RWPE2 (cell line): ENCODE measurements around the gene ZMYM4.

ENCODE experiments used
- ATAC-seq: fragments of 200-7000 bp; cut with Tn5 transposase; 3 replicates; pipeline ENCODE4 v1.9.1; 2021; ENCODE audit warnings: low read depth
- DNase-seq: peaks from one replicate; pipeline ENCODE4 v3.0.0-alpha.2; 2020; ENCODE audit warnings: low spot score
- H3K27ac ChIP-seq: fragments of 450-650 bp; 2 replicates; pipeline ENCODE4 v1.5.1; 2017; ENCODE audit warnings: mild to moderate bottlenecking; ENCODE audit not compliant: poor library complexity, severe bottlenecking
- H3K27me3 ChIP-seq: fragments of 250-450 bp; sonication (Bioruptor Pico); 2 replicates; pipeline ENCODE4 v1.5.1; 2021; ENCODE audit warnings: mild to moderate bottlenecking, moderate library complexity; ENCODE audit not compliant: insufficient read depth, poor library complexity, severe bottlenecking
- H3K36me3 ChIP-seq: fragments of 250-450 bp; sonication (Bioruptor Pico); 2 replicates; pipeline ENCODE4 v1.5.1; 2020; ENCODE audit warnings: low read depth, mild to moderate bottlenecking, moderate library complexity
- H3K4me1 ChIP-seq: fragments of 250-450 bp; sonication (Bioruptor Pico); 2 replicates; pipeline ENCODE4 v1.5.1; 2021; ENCODE audit warnings: mild to moderate bottlenecking, moderate library complexity; ENCODE audit not compliant: insufficient read depth, poor library complexity, severe bottlenecking
- H3K4me3 ChIP-seq: fragments of 250-450 bp; sonication (Bioruptor Pico); 2 replicates; pipeline ENCODE4 v1.5.1; 2021; ENCODE audit warnings: mild to moderate bottlenecking, moderate library complexity; ENCODE audit not compliant: severe bottlenecking
- H3K9me3 ChIP-seq: fragments of 250-450 bp; sonication (Bioruptor Pico); 2 replicates; pipeline ENCODE4 v1.5.1; 2021; ENCODE audit warnings: mild to moderate bottlenecking, moderate library complexity; ENCODE audit not compliant: severe bottlenecking
- CTCF ChIP-seq: fragments of 450-650 bp; IDR thresholded peaks from one replicate; pipeline ENCODE4 v1.5.1; 2017; ENCODE audit warnings: mild to moderate bottlenecking, moderate library complexity; ENCODE audit not compliant: poor library complexity, severe bottlenecking

ZMYM4 gene

DNA sequence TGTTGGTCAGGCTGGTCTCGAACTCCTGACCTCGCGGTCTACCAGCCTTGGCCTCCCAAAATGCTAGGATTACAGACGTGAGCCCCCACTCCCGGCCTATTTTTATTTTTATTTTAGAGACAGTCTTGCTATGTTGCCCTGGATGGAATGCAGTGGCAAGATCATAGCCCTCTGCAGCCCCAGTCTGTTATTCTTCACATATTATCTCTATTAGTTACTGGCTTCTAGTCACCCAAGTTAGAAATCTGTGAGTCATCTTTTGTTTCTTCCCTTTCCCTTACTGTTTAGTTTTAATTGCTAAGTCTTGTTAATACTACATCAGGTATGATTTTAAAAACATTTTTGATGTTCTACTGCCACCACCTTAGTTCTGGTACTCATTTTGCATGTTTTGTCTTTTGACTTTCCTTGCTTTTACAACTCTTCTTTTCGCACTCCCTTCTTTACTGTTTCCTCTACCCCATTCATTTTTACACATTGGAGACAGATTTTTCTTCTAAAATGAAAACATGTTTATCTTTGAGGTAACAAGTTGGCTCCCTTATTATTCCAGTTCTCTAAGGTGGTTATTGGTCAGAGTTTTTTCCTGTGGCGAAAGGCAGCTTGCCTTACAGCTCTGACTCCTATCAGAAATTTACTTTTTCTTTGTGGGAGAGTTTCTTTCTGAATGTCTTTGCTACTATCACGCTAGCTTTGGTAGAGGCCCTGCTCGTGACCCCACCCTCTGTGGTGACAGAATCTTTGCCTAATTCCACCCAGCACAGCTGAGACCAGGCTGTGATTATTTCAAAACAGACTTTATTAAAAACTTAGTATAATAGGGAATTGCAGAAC is 19.5 kb downstream of the ZMYM4 start:
- H3K27ac ChIP-seq = peak overlapping the region; percentile 24

GRCh38 chr1:35288761-35289160 is 20.3 kb downstream of the ZMYM4 start:
- no peak for TF ChIP-seq CTCF
- peaks cover 3% of the 10 kb centered on the region for H3K27me3 ChIP-seq
- H3K36me3 ChIP-seq = peaks cover 22% of the 10 kb centered on the region
- H3K4me1 ChIP-seq = peaks cover 14% of the 10 kb centered on the region
- ATAC-seq (peak; percentile 65; the same call in 2 of the 3 replicates), DNase-seq (no peak)
- no peaks in the 10 kb centered on the region for H3K9me3 ChIP-seq
- no peak overlapping the region for H3K4me3 ChIP-seq
- peak overlapping the region; percentile 24 for H3K27ac ChIP-seq

More for the DNA sequence above, 19.5 kb downstream of the ZMYM4 start:
- no peaks in the 10 kb centered on the region for H3K9me3 ChIP-seq
- no peak overlapping the region for H3K4me3 ChIP-seq
- ATAC-seq = peak; percentile 91
- DNase-seq = no peak
- no peak for TF ChIP-seq CTCF
- peaks cover 3% of the 10 kb centered on the region for H3K27me3 ChIP-seq
- H3K4me1 ChIP-seq = peaks cover 14% of the 10 kb centered on the region
- peaks cover 17% of the 10 kb centered on the region for H3K36me3 ChIP-seq

DNA sequence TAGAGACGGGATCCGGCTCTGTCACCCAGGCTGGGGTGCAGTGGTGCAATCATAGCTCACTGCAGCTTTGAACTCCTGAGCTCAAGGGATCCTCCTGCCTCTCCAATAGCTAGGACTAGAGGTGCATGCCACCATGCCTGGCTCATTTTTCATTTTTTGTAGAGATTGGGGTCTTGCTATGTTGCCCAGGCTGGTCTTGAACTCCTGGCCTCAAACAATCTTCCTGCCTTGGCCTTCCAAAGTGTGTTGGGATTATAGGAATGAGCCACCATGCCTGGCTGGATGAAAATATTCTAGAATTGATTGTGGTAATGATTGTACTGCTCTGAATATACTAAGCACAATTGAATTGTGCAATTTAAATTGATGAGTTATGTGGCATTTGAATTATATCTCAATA is 21.9 kb downstream of the ZMYM4 start:
- ATAC-seq (no peak), DNase-seq (no peak)
- H3K4me1 ChIP-seq = peaks cover 14% of the 10 kb centered on the region
- H3K36me3 ChIP-seq = peaks cover 25% of the 10 kb centered on the region
- no peak overlapping the region for H3K4me3 ChIP-seq
- H3K27ac ChIP-seq = no peak overlapping the region
- H3K27me3 ChIP-seq = peaks cover 3% of the 10 kb centered on the region
- H3K9me3 ChIP-seq = no peaks in the 10 kb centered on the region
- no peak for TF ChIP-seq CTCF

- no peaks in the 10 kb centered on the region for H3K9me3 ChIP-seq
- DNase-seq (no peak), ATAC-seq (no peak)
- H3K4me1 ChIP-seq = no peaks in the 10 kb centered on the region
- H3K36me3 ChIP-seq = peaks cover 33% of the 10 kb centered on the region
- no peaks in the 10 kb centered on the region for H3K27me3 ChIP-seq
- no peak overlapping the region for H3K4me3 ChIP-seq
- TF ChIP-seq CTCF = no peak
- H3K27ac ChIP-seq = no peak overlapping the region
These were observed 26.3 kb downstream of the ZMYM4 start for GRCh38 chr1:35294809-35295208.

GRCh38 chr1:35297886-35298285 is 29.4 kb downstream of the ZMYM4 start:
- DNase-seq (no peak), ATAC-seq (no peak)
- H3K27me3 ChIP-seq = no peaks in the 10 kb centered on the region
- no peak overlapping the region for H3K4me3 ChIP-seq
- peaks cover 24% of the 10 kb centered on the region for H3K36me3 ChIP-seq
- no peaks in the 10 kb centered on the region for H3K9me3 ChIP-seq
- H3K4me1 ChIP-seq = no peaks in the 10 kb centered on the region
- H3K27ac ChIP-seq = no peak overlapping the region
- no peak for TF ChIP-seq CTCF
